Measurements from ENCODE around the gene PSTK. TPM values are rescaled to one million over a fixed set of nuclear protein-coding genes. Genes with fewer than 3 reads are reported as not detected.
A peak's percentile ranks its signal among the peaks of the same experiment; 100 is the strongest.

The PSTK gene, protein sequence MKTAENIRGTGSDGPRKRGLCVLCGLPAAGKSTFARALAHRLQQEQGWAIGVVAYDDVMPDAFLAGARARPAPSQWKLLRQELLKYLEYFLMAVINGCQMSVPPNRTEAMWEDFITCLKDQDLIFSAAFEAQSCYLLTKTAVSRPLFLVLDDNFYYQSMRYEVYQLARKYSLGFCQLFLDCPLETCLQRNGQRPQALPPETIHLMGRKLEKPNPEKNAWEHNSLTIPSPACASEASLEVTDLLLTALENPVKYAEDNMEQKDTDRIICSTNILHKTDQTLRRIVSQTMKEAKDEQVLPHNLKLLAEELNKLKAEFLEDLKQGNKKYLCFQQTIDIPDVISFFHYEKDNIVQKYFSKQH
- total RNA-seq (2013), result 4.0 TPM
- polyA plus RNA-seq, result 1 to 10 TPM; 3.5 to 4.7 (median 4.2) TPM
- polyA minus RNA-seq, result 1.5 and 2.9 TPM in 2 replicates
- 0.17 to 3.8 (median 2.4) reads per million in 11 experiments for total RNA-seq

DNA sequence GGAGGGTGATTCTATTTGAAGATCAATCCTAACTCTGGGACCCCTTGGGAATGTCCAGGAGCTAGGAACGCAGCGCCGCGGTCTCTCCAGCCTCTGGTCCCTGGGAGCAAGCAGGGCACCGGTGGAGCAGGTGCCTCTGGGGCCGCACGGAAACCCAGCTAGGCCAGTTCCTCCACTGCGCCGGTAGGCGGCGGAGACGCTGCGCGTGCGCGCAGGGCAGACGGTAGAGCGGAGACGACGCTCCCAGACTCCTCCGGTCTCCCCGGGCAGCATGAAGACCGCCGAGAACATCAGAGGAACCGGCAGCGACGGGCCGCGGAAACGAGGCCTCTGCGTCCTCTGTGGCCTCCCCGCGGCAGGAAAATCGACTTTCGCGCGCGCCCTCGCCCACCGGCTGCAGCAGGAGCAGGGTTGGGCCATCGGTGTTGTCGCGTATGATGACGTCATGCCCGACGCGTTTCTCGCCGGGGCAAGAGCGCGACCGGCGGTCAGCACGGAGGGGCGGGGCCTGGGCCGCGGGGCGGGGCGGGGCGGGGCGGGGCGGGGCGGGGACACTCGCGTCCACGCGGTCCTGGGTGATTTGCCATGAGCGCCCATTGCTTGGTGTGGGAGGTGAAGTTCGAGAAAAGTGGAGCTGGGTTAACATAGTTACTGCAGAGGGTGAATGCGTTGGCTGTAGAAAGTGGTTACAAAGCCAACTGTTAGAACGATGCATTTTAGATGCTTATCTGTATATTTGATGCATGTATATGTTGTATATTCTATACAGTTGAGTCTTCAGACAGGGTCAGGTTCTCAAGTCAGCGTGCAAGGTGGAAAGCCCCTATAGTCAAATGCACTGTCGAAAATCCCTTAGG, at the start of gene PSTK:
Gene PSTK (plus strand): TSS at position 193 of the 857 bp plus-strand sequence. CDS start 79 bp downstream, at position 272.
- Histone ChIP-seq H2AFZ (ENCODE audit: insufficient read depth, low read depth, low read length, poor library complexity, severe bottlenecking) (peak within 1 kb of the TSS; percentile 93), H3K27ac (ENCODE audit: low read depth in 1 of 2, low read length in 2 of 2) (peak within 1 kb of the TSS; percentile 83 to 96), H3K4me2 (replicated peaks; ENCODE audit: extremely low read depth, low read length, poor library complexity, severe bottlenecking) (peak within 1 kb of the TSS; percentile 70), H3K9me3 (replicated peaks in 1 of 2; ENCODE audit: control insufficient read depth in 1 of 2, insufficient read depth in 1 of 2, low read length in 2 of 2) (no peaks in the 10 kb centered on the region), H3K9ac (ENCODE audit: insufficient read depth, low read length, poor library complexity, severe bottlenecking) (peak within 1 kb of the TSS; percentile 84), H3K79me2 (ENCODE audit: insufficient read depth, low read length) (no peaks in the 10 kb centered on the region), H3K4me1 (ENCODE audit: control insufficient read depth in 1 of 2, insufficient read depth in 2 of 2, low read length in 2 of 2) (peaks cover 14 to 16% of the 10 kb centered on the region in 2 donors), H3K36me3 (replicated peaks in 1 of 2; ENCODE audit: control insufficient read depth in 1 of 2, insufficient read depth in 2 of 2, low read length in 2 of 2) (peaks cover 0 to 11% of the 10 kb centered on the region in 2 donors), H3K4me3 (replicated peaks in 1 of 3; ENCODE audit: low read depth in 2 of 3, low read length in 3 of 3) (peak within 1 kb of the TSS; percentile 78 to 94 (median 79)), H4K20me1 (ENCODE audit: insufficient read depth, low read length) (no peaks in the 10 kb centered on the region), H3K27me3 (ENCODE audit: control insufficient read depth in 2 of 2, insufficient read depth in 2 of 2, low read length in 2 of 2) (peaks cover 3 to 6% of the 10 kb centered on the region in 2 donors)
- intact Hi-C loops (cut with micrococcal nuclease), result loop anchor here (2.0 kb wide), 2 partner anchors 26 to 28 kb away; partner anchors contain the start of genes ACADSB (in 2 of the 2), C10orf88 (in 2 of the 2) and IKZF5 (in 2 of the 2)
- under 1% methylated on average over 45 of the region's 73 CpGs for WGBS (ENCODE audit: insufficient coverage)
- DNase-seq, result peak; percentile 88 to 95 (median 95)
- peak within 1 kb of the TSS; percentile 91 to 98 (median 95) for H3K27ac Mint-ChIP-seq
- H3K9me3 Mint-ChIP-seq, result no peaks in the 10 kb centered on the region
- H3K36me3 Mint-ChIP-seq, result peaks cover 7 to 9% of the 10 kb centered on the region in 2 donors
- peaks cover 13% of the 10 kb centered on the region for H3K4me1 Mint-ChIP-seq
- H3K4me3 Mint-ChIP-seq, result peak within 1 kb of the TSS; percentile 84 to 90
- TF ChIP-seq, protein P1, sequence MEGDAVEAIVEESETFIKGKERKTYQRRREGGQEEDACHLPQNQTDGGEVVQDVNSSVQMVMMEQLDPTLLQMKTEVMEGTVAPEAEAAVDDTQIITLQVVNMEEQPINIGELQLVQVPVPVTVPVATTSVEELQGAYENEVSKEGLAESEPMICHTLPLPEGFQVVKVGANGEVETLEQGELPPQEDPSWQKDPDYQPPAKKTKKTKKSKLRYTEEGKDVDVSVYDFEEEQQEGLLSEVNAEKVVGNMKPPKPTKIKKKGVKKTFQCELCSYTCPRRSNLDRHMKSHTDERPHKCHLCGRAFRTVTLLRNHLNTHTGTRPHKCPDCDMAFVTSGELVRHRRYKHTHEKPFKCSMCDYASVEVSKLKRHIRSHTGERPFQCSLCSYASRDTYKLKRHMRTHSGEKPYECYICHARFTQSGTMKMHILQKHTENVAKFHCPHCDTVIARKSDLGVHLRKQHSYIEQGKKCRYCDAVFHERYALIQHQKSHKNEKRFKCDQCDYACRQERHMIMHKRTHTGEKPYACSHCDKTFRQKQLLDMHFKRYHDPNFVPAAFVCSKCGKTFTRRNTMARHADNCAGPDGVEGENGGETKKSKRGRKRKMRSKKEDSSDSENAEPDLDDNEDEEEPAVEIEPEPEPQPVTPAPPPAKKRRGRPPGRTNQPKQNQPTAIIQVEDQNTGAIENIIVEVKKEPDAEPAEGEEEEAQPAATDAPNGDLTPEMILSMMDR (IDR thresholded peaks at IDR 0.05), result peak; percentile 97
- H3K27me3 Mint-ChIP-seq (ENCODE audit: low read depth in 3 of 3), result peaks cover 0 to 8% (median 3%) of the 10 kb centered on the region in 3 donors

Measured in CD14-positive monocyte (primary cell).